Spleen (tissue), 11 donors: Measurements from ENCODE around the gene CUX1. TPM values are rescaled to one million over a fixed set of nuclear protein-coding genes. Genes with fewer than 3 reads are reported as not detected.

Experiments used
- DNase-seq: peaks from one replicate; pipeline ENCODE4 v3.0.0-alpha.2; 2020
- H3K27ac ChIP-seq, 8 donors: fragments of 200-600 bp; sonication (generic) in 7 of 8; 1 replicate in 4 of 8; 2 replicates in 4 of 8; pipeline versions ENCODE4 v1.5.0 to v1.8.0; 2016 to 2021; ENCODE audit warnings: inconsistent platforms in 4 of 8, mild to moderate bottlenecking in 4 of 8, moderate library complexity in 1 of 8
- H3K27me3 ChIP-seq, 7 donors: fragments of 200-600 bp; sonication (generic) in 6 of 7; replicated peaks in 1 of 7; 1 replicate in 4 of 7; 2 replicates in 3 of 7; pipeline versions ENCODE4 v1.5.0 to v1.8.0; 2016 to 2021; ENCODE audit warnings: inconsistent platforms in 3 of 7, mild to moderate bottlenecking in 1 of 7
- H3K36me3 ChIP-seq, 6 donors: fragments of 200-600 bp; sonication (generic) in 5 of 6; 1 replicate in 4 of 6; 2 replicates in 2 of 6; pipeline versions ENCODE4 v1.5.0 to v1.8.0; 2016 to 2021; ENCODE audit warnings: inconsistent platforms in 2 of 6
- H3K4me1 ChIP-seq, 6 donors: fragments of 200-600 bp; sonication (generic) in 5 of 6; 1 replicate in 3 of 6; 2 replicates in 3 of 6; pipeline versions ENCODE4 v1.5.0 to v1.8.0; 2016 to 2021; ENCODE audit warnings: inconsistent platforms in 3 of 6
- H3K4me3 ChIP-seq, 8 donors: fragments of 200-600 bp; sonication (generic) in 7 of 8; 1 replicate in 4 of 8; 2 replicates in 4 of 8; pipeline versions ENCODE4 v1.5.0 to v1.8.0; 2016 to 2021; ENCODE audit warnings: inconsistent platforms in 4 of 8, mild to moderate bottlenecking in 4 of 8, moderate library complexity in 2 of 8
- H3K9me3 ChIP-seq, 8 donors: fragments of 200-600 bp; sonication (generic) in 7 of 8; 1 replicate in 4 of 8; 2 replicates in 4 of 8; pipeline versions ENCODE4 v1.5.0 to v1.8.0; 2016 to 2021; ENCODE audit warnings: inconsistent platforms in 4 of 8
- POLR2A ChIP-seq, 3 donors: fragments of 450-650 bp; IDR thresholded peaks; one replicate each; pipeline ENCODE4 v1.5.1; 2017; ENCODE audit warnings: antibody characterized with exemption in 3 of 3, mild to moderate bottlenecking in 1 of 3
- POLR2AphosphoS5 ChIP-seq, 3 donors: sonication (generic); formaldehyde crosslinking; IDR thresholded peaks; one replicate each; pipeline ENCODE4 v1.5.1; 2017; ENCODE audit warnings: antibody characterized with exemption in 3 of 3
- WGBS, 5 donors: extraction: QIAGEN DNeasy Blood & Tissue Kit in 3 of 5; methylation state at CpG; one replicate each; pipeline versions ENCODE4 v1.1.5 to v1.1.7; 2013 to 2018; 5-methylcytosine and 5-hydroxymethylcytosine counted together
- intact Hi-C: fragments of 100-400 bp; cut with DNase I; formaldehyde crosslinking; loops from one replicate; pipeline ENCODE4 v1.15.0; 2023; ENCODE audit warnings: low total_unique reads
- polyA plus RNA-seq, 3 donors: library from polyadenylated mRNA; stranded (reverse); fragments of 200-250 nt; gene quantifications; one replicate each; pipeline ENCODE4 v1.2.1, GENCODE V29; 2013
- total RNA-seq, 7 donors: library from RNA; depleted of rRNA in 3 of 7; stranded (reverse); fragments of >200 nt in 3 of 7; fragmentation: NEBNext Ultra II Directional in 4 of 7; extraction: Animal tissue kit (Norgen Biotek cat#: 25700) in 4 of 7; gene quantifications; one replicate each; pipeline versions ENCODE4 v1.1.0 to v1.2.1, GENCODE V29; 2016 to 2021
- TF ChIP-seq, protein P1 (sequence below), 11 experiments: fragments of 200-600 bp in 7 of 11; fragments of 450-650 bp in 4 of 11; sonication (generic) in 4 of 11; IDR thresholded peaks in 8 of 11; conservative IDR thresholded peaks in 3 of 11; 1 replicate in 7 of 11; 2 replicates in 4 of 11; pipeline versions ENCODE4 v1.4.0 to v1.8.0; 2016 to 2021; ENCODE audit warnings: antibody characterized with exemption in 11 of 11, inconsistent platforms in 4 of 11, mild to moderate bottlenecking in 1 of 11
- donor health status: healthy with polysubstance abuse.
- donor health status: DM: no; HTN: no; CAD: no; lungs with moderate emphysema.
- donor health status: DM: no; HTN: no; CAD: no.
- donor health status: Bipolar disorder and iron deficiency.
- donor health status: healthy.
- donor health status: DM: no; HTN: no; CAD: no.
- donor health status: DM: yes; HTN: yes; CAD: no.

CUX1 gene
- total and polyA plus RNA-seq, 10 donors, result 9.1 to 95.8 (median 61.9) TPM

DNA sequence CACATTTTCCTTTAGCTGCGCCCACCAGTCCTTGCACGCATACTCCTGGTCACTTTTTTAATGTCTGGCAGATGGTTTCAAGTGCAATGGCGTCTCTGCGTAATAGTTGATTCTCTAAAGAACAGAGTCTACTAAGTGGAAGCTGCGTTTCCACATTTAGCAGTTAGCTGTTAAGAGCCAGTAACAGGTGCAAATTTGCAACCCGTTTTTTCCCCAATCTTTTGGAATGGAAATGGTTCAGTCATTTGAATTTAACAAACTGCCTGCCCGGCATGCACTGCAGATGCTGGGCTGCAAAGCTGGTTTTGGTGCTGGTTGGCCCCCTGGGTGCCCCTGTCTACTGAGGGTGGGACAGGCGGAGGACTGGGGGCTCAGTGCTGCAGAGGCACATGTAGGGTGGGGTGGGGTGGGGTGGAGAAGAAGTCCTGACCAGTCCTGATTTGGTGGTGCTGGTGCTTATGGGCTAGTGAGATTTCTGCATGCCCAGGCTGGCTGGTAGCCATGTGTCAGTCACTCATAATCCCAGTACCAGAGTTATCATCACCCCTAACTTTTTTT, 43.9 kb downstream of the CUX1 start:
- Histone ChIP-seq H3K4me1 (peaks cover 7 to 85% (median 49%) of the 10 kb centered on the region in 6 donors), H3K9me3 (no peaks in the 10 kb centered on the region), H3K27me3 (no peaks in the 10 kb centered on the region), H3K36me3 (no peaks in the 10 kb centered on the region), H3K4me3 (no peak overlapping the region), H3K27ac (no peak overlapping the region)
- TF ChIP-seq, protein P1, sequence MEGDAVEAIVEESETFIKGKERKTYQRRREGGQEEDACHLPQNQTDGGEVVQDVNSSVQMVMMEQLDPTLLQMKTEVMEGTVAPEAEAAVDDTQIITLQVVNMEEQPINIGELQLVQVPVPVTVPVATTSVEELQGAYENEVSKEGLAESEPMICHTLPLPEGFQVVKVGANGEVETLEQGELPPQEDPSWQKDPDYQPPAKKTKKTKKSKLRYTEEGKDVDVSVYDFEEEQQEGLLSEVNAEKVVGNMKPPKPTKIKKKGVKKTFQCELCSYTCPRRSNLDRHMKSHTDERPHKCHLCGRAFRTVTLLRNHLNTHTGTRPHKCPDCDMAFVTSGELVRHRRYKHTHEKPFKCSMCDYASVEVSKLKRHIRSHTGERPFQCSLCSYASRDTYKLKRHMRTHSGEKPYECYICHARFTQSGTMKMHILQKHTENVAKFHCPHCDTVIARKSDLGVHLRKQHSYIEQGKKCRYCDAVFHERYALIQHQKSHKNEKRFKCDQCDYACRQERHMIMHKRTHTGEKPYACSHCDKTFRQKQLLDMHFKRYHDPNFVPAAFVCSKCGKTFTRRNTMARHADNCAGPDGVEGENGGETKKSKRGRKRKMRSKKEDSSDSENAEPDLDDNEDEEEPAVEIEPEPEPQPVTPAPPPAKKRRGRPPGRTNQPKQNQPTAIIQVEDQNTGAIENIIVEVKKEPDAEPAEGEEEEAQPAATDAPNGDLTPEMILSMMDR (IDR thresholded peaks at IDR 0.05 in 8 of 11, conservative IDR thresholded peaks at IDR 0.05 in 3 of 11), result no peak
- TF ChIP-seq POLR2A (IDR thresholded peaks at IDR 0.05), result no peak
- TF ChIP-seq POLR2AphosphoS5 (IDR thresholded peaks at IDR 0.05), result no peak
- no peak for DNase-seq
- intact Hi-C loops, result no loop called here
- 74 to 81% (median 75%) methylated on average over 8 of the region's 8 CpGs for whole genome bisulfite sequencing, 5 donors

DNA sequence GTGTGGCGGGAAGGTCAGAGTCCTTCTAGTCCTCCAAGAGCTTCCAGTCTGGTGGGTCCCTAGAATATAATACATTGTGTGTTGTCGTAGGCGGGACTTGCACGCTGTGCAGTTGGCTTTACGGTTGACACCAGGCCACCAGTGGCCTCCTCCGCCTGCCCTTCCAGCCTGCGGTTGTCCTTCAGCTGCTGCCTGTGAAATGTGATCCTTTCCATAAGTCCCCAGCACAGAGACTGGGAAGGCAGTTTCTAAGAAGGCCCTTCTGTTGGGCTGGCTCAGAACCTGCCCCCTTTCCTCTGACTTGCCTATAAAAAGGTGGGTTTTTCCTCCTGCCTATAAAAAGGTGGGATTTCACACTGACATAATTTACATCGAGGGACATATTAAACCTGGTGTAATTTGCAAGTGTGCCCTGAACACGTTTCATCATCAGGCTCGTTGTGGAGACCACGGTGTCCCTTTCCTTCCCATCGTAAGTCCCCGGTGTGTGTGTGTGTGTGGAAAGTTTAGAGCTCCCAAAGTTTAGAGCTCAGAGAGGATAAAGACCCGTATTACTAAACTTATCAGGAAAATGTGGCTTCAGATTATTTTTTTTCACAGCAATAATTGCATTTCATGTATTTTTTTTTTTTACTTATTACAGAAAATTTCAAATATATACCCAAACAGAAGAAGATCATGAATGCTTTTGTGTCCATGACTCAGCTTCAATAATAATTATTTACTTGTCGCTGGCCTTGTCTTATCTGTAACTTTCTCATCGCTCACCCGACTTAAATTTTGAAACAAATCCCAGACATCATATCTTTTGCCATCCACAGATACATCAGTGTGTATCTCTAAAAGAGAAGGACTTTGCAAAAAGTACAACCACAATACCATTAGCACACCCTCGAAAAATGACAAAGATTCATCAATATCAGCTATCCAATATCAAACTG, 45.1 kb downstream of the CUX1 start:
- WGBS, 5 donors, result 73 to 84% (median 80%) methylated on average over 14 to 18 of the region's 18 CpGs
- no peaks in the 10 kb centered on the region for H3K9me3 ChIP-seq
- H3K27ac ChIP-seq, result no peak overlapping the region
- intact Hi-C loops, result no loop called here
- H3K4me1 ChIP-seq, result peaks cover 2 to 85% (median 39%) of the 10 kb centered on the region in 6 donors
- H3K4me3 ChIP-seq, result no peak overlapping the region
- no peaks in the 10 kb centered on the region for H3K27me3 ChIP-seq
- no peak for TF ChIP-seq POLR2AphosphoS5 (IDR thresholded peaks at IDR 0.05)
- TF ChIP-seq POLR2A (IDR thresholded peaks at IDR 0.05), result no peak
- TF ChIP-seq, protein P1 (IDR thresholded peaks at IDR 0.05 in 8 of 11, conservative IDR thresholded peaks at IDR 0.05 in 3 of 11), result no peak
- no peak for DNase-seq
- H3K36me3 ChIP-seq, result no peaks in the 10 kb centered on the region

DNA sequence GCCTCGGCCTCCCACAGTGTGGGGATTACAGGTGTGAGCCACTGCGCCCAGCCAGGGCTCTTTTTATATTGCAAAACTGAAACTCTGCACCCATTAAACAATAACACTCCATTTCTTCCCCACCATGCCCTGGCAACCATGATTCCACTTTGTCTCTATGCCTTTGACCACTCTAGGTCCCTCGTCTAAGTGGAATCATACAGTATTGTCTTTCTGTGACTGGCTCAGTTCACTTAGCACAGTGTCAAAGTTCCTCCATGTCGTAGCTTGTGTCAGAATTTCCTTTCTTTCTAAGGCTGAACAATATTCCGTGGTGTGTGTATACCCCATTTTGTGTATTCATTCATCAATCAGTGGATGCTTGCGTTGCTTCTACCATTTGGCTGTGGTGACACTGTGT, 46.2 kb downstream of the CUX1 start:
- peaks cover 0 to 85% (median 35%) of the 10 kb centered on the region in 6 donors for H3K4me1 ChIP-seq
- no peak overlapping the region for H3K27ac ChIP-seq
- no peak for DNase-seq
- no peaks in the 10 kb centered on the region for H3K36me3 ChIP-seq
- intact Hi-C loops, result no loop called here
- H3K4me3 ChIP-seq, result no peak overlapping the region
- no peaks in the 10 kb centered on the region for H3K9me3 ChIP-seq
- TF ChIP-seq POLR2A (IDR thresholded peaks at IDR 0.05) (no peak), POLR2AphosphoS5 (IDR thresholded peaks at IDR 0.05) (no peak)
- TF ChIP-seq, protein P1 (IDR thresholded peaks at IDR 0.05 in 8 of 11, conservative IDR thresholded peaks at IDR 0.05 in 3 of 11), result no peak
- no peaks in the 10 kb centered on the region for H3K27me3 ChIP-seq
- 87 to 96% (median 94%) methylated on average over 6 of the region's 6 CpGs for WGBS, 5 donors

DNA sequence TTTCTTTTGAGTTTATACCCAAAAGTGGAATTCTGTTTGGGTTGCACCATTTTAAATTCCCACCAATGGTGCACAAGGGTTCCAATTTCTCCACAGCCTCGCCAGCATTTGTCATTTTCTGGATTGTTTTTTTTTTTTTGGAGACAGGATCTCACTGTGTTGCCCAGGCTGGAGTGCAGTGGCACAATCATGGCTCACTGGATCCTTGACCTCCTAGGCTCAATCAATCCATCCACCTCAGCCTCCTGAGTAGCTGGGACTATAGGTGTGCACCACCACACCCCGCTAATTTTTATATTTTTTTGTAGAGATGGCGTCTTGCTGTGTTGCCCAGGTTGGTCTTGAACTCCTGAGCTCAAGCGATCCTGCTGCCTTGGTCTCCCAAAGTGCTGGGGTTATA, 46.6 kb downstream of the CUX1 start:
- H3K27ac ChIP-seq, result no peak overlapping the region
- intact Hi-C loops, result no loop called here
- H3K36me3 ChIP-seq, result no peaks in the 10 kb centered on the region
- H3K4me3 ChIP-seq, result no peak overlapping the region
- peaks cover 0 to 85% (median 32%) of the 10 kb centered on the region in 6 donors for H3K4me1 ChIP-seq
- H3K9me3 ChIP-seq, result no peaks in the 10 kb centered on the region
- no peaks in the 10 kb centered on the region for H3K27me3 ChIP-seq
- WGBS, 5 donors, result 76 to 98% (median 94%) methylated on average over 4 of the region's 4 CpGs
- DNase-seq, result no peak
- TF ChIP-seq, protein P1 (IDR thresholded peaks at IDR 0.05 in 8 of 11, conservative IDR thresholded peaks at IDR 0.05 in 3 of 11), result no peak
- no peak for TF ChIP-seq POLR2A (IDR thresholded peaks at IDR 0.05)
- TF ChIP-seq POLR2AphosphoS5 (IDR thresholded peaks at IDR 0.05), result no peak
